ENCODE data around the gene TFR2. TPM values are rescaled to one million over a fixed set of nuclear protein-coding genes. Genes with fewer than 3 reads are reported as not detected.
"Not testable (repeated sequence)": the region's sequence is repeated elsewhere in the genome, so short reads cannot be mapped to it uniquely, and the experiment has no call there.

TFR2 gene
- total and polyA plus RNA-seq, 12 donors: 0.20 to 0.58 (median 0.49) TPM; not detected in 7

DNA sequence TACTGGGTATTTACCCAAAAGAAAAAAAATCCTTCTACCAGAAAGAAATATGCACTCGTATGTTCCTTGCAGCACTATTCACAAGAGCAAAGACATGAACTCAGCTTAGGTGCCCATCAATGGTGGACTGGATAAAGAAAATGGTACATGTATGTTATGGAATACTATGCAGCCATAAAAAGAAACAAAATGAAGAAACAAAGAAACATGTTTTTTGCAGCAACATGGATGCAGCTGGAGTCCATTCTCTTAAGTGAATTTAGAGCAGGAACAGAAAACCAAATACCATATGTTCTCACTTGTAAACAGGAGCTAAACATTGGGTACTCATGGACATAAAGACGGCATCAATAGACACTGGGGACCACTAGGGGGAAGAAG, 26.7 kb upstream of the TFR2 start:
- H3K4me3 ChIP-seq: no peak overlapping the region

DNA sequence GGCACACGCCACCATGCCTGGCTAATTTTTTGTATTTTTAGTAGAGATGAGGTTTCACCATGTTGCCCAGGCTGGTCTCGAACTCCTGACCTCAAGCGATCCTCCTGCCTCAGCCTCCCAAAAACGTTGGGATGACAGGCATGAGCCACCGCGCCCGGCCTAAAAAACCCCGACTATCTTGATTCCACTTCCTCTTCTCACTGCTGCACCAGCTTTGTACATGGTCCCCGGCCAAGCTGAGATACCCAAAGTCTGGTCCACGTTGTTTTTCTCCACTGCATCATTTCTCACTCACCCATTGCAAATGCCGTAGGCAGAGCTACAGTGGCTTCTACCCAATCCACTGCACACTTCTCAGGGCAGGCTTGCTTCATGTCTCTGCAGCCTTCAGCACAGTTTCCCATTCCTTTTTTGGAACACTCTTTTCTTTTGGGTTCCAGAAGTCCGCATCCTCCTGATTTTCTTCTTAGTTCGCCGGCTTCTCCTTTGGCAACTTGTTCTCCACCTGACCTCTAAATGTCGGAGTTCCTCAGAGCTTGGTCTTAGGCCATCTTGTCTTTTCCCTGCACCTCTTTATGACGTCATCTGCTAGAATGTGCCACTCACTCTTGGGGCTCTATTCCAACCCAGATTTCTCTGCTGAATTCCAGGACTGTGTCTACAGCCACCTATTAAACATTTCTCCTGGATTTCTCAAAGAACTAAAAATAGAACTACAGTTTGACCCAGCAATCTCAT, 26.1 kb upstream of the TFR2 start:
- WGBS, 2 donors: 80% methylated on average over 16 of the region's 16 CpGs
- Histone ChIP-seq H3K27me3 (peaks cover 0 to 6% (median 0%) of the 10 kb centered on the region in 7 donors), H3K4me1 (no peaks in the 10 kb centered on the region), H3K36me3 (no peaks in the 10 kb centered on the region), H3K27ac (no peak overlapping the region), H3K9me3 (no peaks in the 10 kb centered on the region), H3K4me3 (no peak overlapping the region)
- TF ChIP-seq, protein P1, sequence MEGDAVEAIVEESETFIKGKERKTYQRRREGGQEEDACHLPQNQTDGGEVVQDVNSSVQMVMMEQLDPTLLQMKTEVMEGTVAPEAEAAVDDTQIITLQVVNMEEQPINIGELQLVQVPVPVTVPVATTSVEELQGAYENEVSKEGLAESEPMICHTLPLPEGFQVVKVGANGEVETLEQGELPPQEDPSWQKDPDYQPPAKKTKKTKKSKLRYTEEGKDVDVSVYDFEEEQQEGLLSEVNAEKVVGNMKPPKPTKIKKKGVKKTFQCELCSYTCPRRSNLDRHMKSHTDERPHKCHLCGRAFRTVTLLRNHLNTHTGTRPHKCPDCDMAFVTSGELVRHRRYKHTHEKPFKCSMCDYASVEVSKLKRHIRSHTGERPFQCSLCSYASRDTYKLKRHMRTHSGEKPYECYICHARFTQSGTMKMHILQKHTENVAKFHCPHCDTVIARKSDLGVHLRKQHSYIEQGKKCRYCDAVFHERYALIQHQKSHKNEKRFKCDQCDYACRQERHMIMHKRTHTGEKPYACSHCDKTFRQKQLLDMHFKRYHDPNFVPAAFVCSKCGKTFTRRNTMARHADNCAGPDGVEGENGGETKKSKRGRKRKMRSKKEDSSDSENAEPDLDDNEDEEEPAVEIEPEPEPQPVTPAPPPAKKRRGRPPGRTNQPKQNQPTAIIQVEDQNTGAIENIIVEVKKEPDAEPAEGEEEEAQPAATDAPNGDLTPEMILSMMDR (IDR thresholded peaks at IDR 0.05): no peak
- DNase-seq: no peak
- ATAC-seq: no peak
- intact Hi-C loops (cut with DNase I): loop anchor here in 2 of 10 donors (2.0 to 5.0 kb wide), 2 partner anchors 35 to 67 kb away; no protein-coding TSS in a partner anchor

More for the DNA sequence above, 26.7 kb upstream of the TFR2 start:
- intact Hi-C loops (cut with DNase I): loop anchor here in 2 of 10 donors (2.0 to 5.0 kb wide), 2 partner anchors 36 to 67 kb away; no protein-coding TSS in a partner anchor
- Histone ChIP-seq H3K36me3 (no peaks in the 10 kb centered on the region), H3K27ac (no peak overlapping the region), H3K4me1 (peaks cover 0 to 5% (median 0%) of the 10 kb centered on the region in 9 donors), H3K27me3 (peaks cover 0 to 6% (median 0%) of the 10 kb centered on the region in 7 donors), H3K9me3 (no peaks in the 10 kb centered on the region)
- WGBS, 2 donors: 92 to 93% methylated on average over 2 of the region's 2 CpGs
- no peak for DNase-seq
- TF ChIP-seq, protein P1 (IDR thresholded peaks at IDR 0.05): no peak
- no peak for ATAC-seq

DNA sequence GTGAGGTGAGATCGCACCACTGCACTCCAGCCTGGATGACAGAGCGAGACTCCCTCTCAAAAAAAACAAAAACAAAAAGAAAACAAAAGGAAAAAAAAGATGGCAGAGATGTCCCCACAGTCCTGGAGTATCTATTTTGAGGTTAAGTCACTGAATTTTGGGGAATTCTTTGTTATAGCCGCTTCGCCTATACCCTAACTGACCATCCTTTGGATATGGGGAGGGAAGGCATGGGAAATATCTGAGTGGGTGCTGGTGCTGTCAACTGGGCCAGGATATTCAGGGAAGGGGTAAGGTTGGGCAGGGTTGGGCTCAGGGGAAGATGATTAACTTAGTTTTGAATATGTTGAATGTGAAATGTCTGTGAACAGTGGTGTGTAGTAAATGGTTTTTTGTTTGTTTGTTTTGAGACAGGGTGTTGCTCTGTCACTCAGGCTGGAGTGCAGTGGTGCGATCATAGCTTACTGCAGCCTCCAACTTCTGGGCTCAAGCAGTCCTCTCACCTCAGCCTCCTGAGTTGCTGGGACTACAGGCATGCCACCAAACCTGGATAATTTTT, 23.9 kb upstream of the TFR2 start:
- H3K4me1 ChIP-seq: no peaks in the 10 kb centered on the region
- WGBS, 2 donors: 93 to 98% methylated on average over 5 of the region's 5 CpGs
- H3K36me3 ChIP-seq: no peaks in the 10 kb centered on the region
- H3K4me3 ChIP-seq: no peak overlapping the region
- H3K27me3 ChIP-seq: peaks cover 0 to 20% (median 5%) of the 10 kb centered on the region in 7 donors
- DNase-seq (no peak), ATAC-seq (no peak)
- no peaks in the 10 kb centered on the region for H3K9me3 ChIP-seq
- H3K27ac ChIP-seq: no peak overlapping the region
- intact Hi-C loops (cut with DNase I): loop anchor here in 1 of 10 donors (5.0 kb wide), 1 partner anchor 33 kb away; no protein-coding TSS in a partner anchor
- TF ChIP-seq, protein P1 (IDR thresholded peaks at IDR 0.05): no peak

DNA sequence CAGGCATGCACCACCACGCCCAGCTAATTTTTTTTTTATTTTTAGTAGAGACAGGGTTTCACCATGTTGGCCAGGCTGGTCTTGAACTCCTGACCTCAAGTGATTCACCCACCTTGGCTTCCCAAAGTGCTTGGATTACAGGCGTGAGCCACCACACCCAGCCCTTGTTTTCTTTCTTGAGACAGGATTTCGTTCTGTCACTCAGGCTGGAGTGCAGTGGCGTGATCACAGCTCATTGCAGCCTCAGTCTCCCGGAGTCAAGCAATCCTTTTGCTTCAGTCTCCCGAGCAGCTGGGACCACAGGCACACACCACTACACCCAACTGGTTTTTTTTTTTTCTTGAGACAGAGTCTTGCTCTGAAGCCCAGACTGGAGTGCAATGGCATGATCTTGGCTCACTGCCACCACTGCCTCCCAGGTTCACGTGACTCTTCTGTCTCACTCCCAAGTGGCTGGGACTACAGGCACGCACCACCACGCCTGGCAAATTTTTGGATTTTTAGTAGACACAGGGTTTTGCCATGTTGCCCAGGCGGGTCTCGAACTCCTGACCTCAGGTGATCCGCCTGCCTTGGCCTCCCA, 20.9 kb upstream of the TFR2 start:
- DNase-seq; intact Hi-C loops (cut with DNase I); ATAC-seq; H3K27ac ChIP-seq; H3K36me3 ChIP-seq; H3K4me1 ChIP-seq; H3K4me3 ChIP-seq; H3K9me3 ChIP-seq: not testable (repeated sequence)
- peaks cover 0 to 47% (median 29%) of the 10 kb centered on the region in 7 donors for H3K27me3 ChIP-seq
- 77% methylated on average over 12 of the region's 12 CpGs for WGBS, 2 donors

Measured in heart right ventricle (tissue), 16 donors.